Activated CD8-positive, alpha-beta T cell treated with anti-CD3 and anti-CD28 coated beads for 36 hours (primary cell): Measurements from ENCODE around the gene SLC44A4. TPM values are rescaled to one million over a fixed set of nuclear protein-coding genes. Genes with fewer than 3 reads are reported as not detected.

Experiments used
- ATAC-seq: fragments of 200-7000 bp; cut with Tn5 transposase; one replicate; pipeline ENCODE4 v1.10.0; 2021; ENCODE audit warnings: mild to moderate bottlenecking, moderate library complexity
- CTCF ChIA-PET: fragments of 350-600 bp; sonication (Branson Sonifier 250); formaldehyde crosslinking; loops from one replicate; lab custom pipeline; 2021; ENCODE audit warnings: antibody characterized with exemption; lab: Charles Lee
- POLR2A ChIA-PET: fragments of 350-600 bp; sonication (Branson Sonifier 250); formaldehyde crosslinking; loops from one replicate; lab custom pipeline; 2021; ENCODE audit warnings: antibody characterized with exemption; lab: Charles Lee
- DNase-seq: peaks from one replicate; pipeline ENCODE4 v3.0.0-alpha.2; 2020
- H3K27ac Mint-ChIP-seq: one replicate; pipeline ENCODE4 v1.8.0; 2021; ENCODE audit warnings: mild to moderate bottlenecking, mixed read lengths
- H3K27me3 Mint-ChIP-seq: one replicate; pipeline ENCODE4 v1.8.0; 2021; ENCODE audit warnings: mixed read lengths
- H3K36me3 Mint-ChIP-seq: one replicate; pipeline ENCODE4 v1.8.0; 2021; ENCODE audit warnings: low read depth, mixed read lengths
- H3K4me1 Mint-ChIP-seq: one replicate; pipeline ENCODE4 v1.8.0; 2021; ENCODE audit warnings: low read depth, mixed read lengths
- H3K4me3 Mint-ChIP-seq: one replicate; pipeline ENCODE4 v1.8.0; 2021; ENCODE audit warnings: mild to moderate bottlenecking, moderate library complexity, mixed read lengths
- H3K9me3 Mint-ChIP-seq: one replicate; pipeline ENCODE4 v1.8.0; 2021; ENCODE audit warnings: mixed read lengths
- CTCF ChIP-seq: fragments of 200-600 bp; IDR thresholded peaks from one replicate; pipeline ENCODE4 v1.8.0; 2022; ENCODE audit warnings: antibody characterized with exemption, mild to moderate bottlenecking
- intact Hi-C: fragments of 100-400 bp; cut with micrococcal nuclease; formaldehyde crosslinking; loops from one replicate; pipeline ENCODE4 v1.10.0; 2022
- total RNA-seq, 2 experiments: library from RNA; stranded (reverse); gene quantifications; one replicate each; pipeline ENCODE4 v1.2.3, GENCODE V29; 2021

Gene SLC44A4
- total RNA-seq, 2 experiments from 2014 or later: not detected

- intact Hi-C loops: no loop called here
- peaks cover 2% of the 10 kb centered on the region for H3K36me3 Mint-ChIP-seq
- peak; percentile 70 for ATAC-seq
Observed at GRCh38 chr6:31901953-31902643, 23.3 kb upstream of the SLC44A4 start, which contains the start of gene ZBTB12. Gene ZBTB12, minus strand, starts transcription at chr6:31902086. Its CDS starts 781 bp downstream, at chr6:31901305.

GRCh38 chr6:31901415-31901952 lies 22.7 kb upstream of the SLC44A4 start:
- Mint-ChIP-seq H3K9me3 (no peaks in the 10 kb centered on the region), H3K36me3 (peaks cover 3% of the 10 kb centered on the region), H3K4me3 (peak overlapping the region; percentile 80), H3K4me1 (peaks cover 28% of the 10 kb centered on the region), H3K27ac (peak overlapping the region; percentile 38), H3K27me3 (peaks cover 3% of the 10 kb centered on the region)
- ATAC-seq (peak; percentile 10), DNase-seq (peak; percentile 78)
- intact Hi-C loops: no loop called here
- ChIA-PET CTCF (interaction anchor here (1.2 kb wide), 1 partner anchor 12 kb away, joined by 3 read pairs; no protein-coding TSS in a partner anchor), POLR2A (interaction anchor here (2.1 kb wide), 1 partner anchor 57 kb away, joined by 9 read pairs; the partner anchor contains the start of genes NELFE and SKIC2)
- no peak for TF ChIP-seq CTCF

More at GRCh38 chr6:31901953-31902643, 23.3 kb upstream of the SLC44A4 start, which contains the start of gene ZBTB12:
- TF ChIP-seq CTCF: no peak
- peak within 1 kb of the TSS; percentile 83 for H3K27ac Mint-ChIP-seq
- CTCF ChIA-PET: interaction anchor here (1.2 to 2.3 kb wide), 2 partner anchors 13 to 51 kb away, joined by 3 to 12 read pairs; no protein-coding TSS in a partner anchor
- H3K4me1 Mint-ChIP-seq: peaks cover 26% of the 10 kb centered on the region
- no peaks in the 10 kb centered on the region for H3K9me3 Mint-ChIP-seq
- POLR2A ChIA-PET: interaction anchor here (1.0 to 2.1 kb wide), 3 partner anchors 54 to 58 kb away, joined by 3 to 9 read pairs (median 4); partner anchors contain the start of genes NELFE and SKIC2
- H3K4me3 Mint-ChIP-seq: peak within 1 kb of the TSS; percentile 80
- H3K27me3 Mint-ChIP-seq: peaks cover 3% of the 10 kb centered on the region
- peak; percentile 88 for DNase-seq

GRCh38 chr6:31900917-31901414 lies 22.2 kb upstream of the SLC44A4 start:
- Mint-ChIP-seq H3K4me3 (peak overlapping the region; percentile 80), H3K4me1 (peaks cover 31% of the 10 kb centered on the region), H3K27ac (no peak overlapping the region), H3K36me3 (peaks cover 3% of the 10 kb centered on the region), H3K9me3 (no peaks in the 10 kb centered on the region), H3K27me3 (no peaks in the 10 kb centered on the region)
- DNase-seq (no peak), ATAC-seq (no peak)
- intact Hi-C loops: no loop called here
- TF ChIP-seq CTCF: no peak
- ChIA-PET CTCF (no interaction called here), POLR2A (interaction anchor here (2.1 kb wide), 1 partner anchor 58 kb away, joined by 9 read pairs; the partner anchor contains the start of genes NELFE and SKIC2)

GRCh38 chr6:31899882-31900722 lies 21.3 kb upstream of the SLC44A4 start:
- no peak for TF ChIP-seq CTCF
- intact Hi-C loops: no loop called here
- Mint-ChIP-seq H3K4me1 (peaks cover 36% of the 10 kb centered on the region), H3K9me3 (no peaks in the 10 kb centered on the region), H3K36me3 (peaks cover 7% of the 10 kb centered on the region), H3K27ac (no peak overlapping the region), H3K4me3 (peak overlapping the region; percentile 28), H3K27me3 (no peaks in the 10 kb centered on the region)
- POLR2A ChIA-PET: interaction anchor here (2.1 kb wide), 1 partner anchor 59 kb away, joined by 9 read pairs; the partner anchor contains the start of genes NELFE and SKIC2
- ATAC-seq: no peak
- CTCF ChIA-PET: no interaction called here
- peak; percentile 34 for DNase-seq
